ENCODE data around the gene ACE.

The ACE gene

DNA sequence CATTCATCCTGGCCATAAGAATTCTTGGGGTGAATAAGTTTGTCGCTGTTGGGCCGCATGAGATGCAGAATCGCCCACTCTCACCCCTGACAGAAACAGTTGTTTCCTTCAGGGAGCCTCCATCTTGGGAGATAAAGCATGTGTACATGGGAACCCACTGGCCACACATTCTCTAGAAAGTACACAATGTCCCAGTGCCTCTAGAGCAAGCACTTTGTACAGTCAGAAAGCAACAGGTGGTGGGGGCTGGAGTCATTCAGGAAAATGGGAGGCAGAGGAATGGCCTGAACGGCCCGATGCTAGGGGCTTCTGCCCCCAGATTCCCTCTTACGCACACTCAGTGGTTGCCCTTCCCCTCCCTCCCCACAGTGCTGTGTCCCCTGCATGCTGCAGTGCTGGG lies 16.1 kb downstream of the ACE start:
- DNase-seq: no peak

DNA sequence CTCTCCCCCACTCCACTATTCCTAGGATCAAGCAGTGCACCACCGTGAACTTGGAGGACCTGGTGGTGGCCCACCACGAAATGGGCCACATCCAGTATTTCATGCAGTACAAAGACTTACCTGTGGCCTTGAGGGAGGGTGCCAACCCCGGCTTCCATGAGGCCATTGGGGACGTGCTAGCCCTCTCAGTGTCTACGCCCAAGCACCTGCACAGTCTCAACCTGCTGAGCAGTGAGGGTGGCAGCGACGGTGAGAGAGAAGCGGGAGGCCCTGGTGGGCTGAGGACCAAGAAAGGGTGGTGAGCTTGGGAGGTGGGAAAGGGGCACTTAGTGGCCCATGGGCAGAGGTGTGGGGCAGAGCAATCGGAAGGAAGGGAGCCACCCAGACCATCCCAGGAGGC lies 16.6 kb downstream of the ACE start:
- DNase-seq: no peak

DNA sequence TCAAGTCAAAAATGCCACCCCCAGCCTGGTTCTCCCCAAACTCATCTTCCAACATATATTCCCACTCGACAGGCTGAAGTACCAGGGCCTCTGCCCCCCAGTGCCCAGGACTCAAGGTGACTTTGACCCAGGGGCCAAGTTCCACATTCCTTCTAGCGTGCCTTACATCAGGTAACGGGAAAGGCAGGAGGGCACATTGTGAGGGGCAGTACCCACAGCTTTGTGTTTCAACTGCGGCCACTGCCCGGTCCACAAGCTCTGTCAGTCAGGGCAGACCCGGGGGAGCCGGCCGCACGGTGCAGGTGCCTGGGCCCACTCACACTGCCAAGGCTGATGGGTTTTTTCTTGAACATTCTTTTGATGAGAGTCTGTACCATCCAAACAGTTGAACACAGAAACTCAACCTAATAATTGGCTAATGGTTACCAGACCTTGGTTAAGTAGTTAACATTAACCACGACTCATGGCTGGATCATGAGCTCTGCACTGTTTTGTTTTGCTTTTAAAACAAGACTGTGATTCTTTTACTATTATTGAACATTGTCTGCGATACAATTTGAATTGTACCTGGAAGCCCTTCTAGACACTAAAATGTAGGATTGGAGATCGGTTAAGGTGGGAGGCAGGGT lies 17.6 kb downstream of the ACE start:
- DNase-seq: no peak

DNA sequence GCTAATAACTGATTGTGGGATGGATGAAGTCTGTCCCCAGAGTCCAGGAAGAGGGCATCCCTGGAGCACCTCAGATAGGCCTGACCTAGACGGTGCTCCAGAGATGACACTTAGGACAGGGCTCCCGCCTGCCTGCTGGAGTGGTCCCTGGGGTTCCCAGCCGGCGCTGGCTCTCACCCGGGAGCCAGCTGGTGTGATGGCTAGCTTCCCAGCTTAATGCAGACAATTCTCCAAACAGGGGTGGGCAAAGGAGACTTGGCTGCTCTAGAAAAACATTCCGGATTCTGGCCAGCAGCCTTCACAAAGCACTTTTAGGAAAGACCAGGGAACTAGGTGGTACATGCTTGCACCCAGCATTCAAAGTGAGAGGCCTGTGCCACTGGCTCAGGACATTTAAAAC lies 18.6 kb downstream of the ACE start:
- no peak for DNase-seq

DNA sequence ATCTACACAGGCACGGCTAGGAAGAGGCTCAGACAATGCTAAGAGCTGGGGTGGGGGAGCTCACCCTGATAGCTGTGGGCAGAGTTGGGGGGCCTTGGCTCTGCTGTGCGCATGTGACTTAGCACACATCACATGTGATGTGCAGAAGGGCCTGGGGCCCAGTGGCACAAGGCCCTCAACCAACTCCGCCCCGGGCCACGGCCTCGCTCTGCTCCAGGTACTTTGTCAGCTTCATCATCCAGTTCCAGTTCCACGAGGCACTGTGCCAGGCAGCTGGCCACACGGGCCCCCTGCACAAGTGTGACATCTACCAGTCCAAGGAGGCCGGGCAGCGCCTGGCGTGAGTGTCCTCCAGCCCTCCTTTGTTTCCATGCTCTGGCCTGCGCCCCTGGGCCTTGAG lies 19.3 kb downstream of the ACE start:
- DNase-seq: no peak

DNA sequence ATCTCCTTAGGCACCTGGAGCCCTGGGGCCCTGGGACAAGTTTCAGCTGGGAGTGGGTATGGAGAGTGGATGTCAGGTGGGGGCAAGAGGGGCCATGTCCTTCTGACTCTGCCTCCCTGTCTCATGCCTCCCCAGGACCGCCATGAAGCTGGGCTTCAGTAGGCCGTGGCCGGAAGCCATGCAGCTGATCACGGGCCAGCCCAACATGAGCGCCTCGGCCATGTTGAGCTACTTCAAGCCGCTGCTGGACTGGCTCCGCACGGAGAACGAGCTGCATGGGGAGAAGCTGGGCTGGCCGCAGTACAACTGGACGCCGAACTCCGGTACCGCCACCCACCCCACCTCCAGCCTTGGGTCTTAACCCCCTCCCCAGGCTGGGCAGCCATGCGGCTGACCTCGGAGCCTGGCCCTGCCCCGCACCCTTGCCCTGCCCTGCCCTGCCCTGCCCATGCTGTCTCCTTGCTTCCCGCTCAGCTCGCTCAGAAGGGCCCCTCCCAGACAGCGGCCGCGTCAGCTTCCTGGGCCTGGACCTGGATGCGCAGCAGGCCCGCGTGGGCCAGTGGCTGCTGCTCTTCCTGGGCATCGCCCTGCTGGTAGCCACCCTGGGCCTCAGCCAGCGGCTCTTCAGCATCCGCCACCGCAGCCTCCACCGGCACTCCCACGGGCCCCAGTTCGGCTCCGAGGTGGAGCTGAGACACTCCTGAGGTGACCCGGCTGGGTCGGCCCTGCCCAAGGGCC lies 20.0 kb downstream of the ACE start:
- DNase-seq: no peak

DNA sequence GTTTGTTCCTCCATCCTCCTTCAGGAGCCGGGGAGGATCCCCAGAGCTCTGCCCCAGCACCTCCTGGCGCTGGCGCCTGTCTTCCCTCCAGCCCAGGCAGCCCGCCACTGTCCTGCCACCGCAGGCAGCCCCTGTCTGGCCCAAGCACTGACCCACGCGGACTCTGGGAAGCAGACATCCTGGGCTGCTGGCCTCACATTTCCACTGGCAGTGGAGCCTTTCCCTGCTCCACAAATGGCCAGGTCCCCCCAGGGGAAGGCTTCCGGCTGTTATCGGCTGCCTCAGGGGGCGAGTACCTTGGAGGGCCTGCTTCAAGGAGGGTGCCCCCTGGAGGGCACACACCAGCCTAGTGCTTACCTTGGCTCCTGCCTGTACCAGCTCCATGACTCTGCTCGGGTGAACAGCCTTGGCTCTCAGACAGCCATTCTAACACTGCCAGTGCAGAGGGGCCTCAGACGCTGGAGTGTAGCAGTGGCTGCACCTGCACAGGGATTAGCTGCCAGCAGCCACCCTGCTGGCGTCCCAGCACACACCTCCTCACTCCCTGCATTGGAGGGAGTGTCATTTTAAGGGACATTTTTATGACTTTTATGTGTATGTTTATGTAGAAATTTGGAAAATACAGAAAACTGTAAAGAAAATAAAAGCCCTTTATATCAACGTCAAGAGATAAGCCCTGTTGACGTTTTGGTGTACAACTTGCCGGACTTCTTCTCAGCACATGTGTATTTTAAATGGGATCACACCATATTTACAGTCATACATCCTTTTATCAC lies 21.0 kb downstream of the ACE start:
- DNase-seq: no peak

DNA sequence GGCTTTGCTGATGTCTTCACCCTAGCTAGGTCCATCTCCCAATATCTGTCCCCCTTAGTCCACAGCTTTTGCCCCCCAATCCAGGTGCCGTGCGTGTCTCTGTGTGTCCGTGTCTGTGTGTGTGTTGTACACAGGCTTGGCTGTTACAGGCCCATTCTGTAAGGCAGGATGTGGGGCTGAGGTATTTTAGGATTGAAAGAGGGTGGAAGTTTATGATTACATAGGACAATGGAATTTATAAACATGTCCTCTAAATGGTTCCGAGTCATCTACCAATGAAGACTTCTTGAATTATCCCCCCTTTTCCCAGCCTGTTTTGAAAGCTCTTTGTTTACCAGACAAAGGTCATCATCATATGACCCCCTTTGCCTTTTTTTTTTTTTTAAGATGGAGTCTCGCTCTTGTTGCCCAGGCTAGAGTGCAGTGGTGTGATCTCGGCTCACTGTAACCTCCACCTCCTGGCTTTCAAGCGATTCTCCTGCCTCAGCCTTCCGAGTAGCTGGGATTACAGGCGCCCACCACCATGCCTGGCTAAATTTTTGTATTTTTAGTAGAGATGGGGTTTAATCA lies 21.9 kb downstream of the ACE start:
- DNase-seq: no peak

DNA sequence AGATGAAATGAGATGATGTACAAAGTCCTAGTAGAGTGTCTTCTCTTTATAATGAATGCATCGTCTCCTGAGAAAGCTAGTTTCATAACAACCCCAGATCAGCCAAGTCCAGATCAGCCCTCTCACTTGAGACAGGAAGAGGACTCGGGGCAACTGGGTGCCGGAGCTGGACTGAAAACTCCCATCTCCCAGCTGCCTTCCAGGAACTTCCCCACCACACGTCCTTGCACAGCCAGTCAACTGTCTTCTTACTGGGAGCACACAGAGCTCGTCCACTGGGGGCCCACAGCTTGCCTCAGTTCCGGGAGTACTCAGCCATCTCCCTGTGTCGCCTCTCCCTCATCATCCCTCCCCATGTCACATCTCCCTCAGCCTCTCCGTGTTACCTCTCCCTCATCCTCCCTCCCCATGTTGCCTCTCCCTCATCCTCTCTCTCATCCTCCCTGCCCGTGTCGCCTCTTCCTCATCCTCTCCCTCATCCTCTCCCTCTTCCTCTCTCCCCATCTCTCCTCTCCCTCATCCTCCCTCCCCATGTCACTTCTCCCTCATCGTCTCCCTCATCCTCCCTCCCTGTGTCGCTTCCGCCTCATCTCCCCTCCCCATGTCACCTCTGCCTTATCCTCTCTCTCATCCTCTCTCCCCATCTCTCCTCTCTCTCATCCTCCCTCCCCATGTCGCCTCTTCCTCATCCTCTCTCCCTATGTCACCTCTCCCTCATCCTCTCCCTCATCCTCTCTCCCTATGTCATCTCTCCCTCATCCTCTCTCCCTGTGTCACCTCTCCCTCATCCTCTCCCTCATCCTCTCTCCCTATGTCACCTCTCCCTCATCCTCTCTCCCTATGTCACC lies 23.9 kb downstream of the ACE start:
- no peak for DNase-seq

DNA sequence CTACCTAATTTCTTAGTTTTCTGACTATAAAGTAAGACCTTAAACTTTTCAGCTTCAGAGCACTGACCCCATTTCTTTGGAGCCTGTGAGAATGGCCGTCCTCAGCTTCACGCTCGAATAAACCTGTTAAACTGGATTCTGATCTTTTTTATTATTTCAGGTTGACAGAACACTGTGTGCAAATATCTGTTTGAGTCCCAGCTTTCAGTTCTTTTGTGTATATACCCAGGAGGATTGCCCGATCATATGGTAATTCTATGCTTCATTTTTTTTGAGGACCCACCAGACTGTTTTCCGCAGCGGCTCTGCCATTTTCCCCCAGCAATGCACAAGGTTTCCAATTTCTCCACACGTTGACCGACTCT lies 26.5 kb downstream of the ACE start:
- DNase-seq: no peak

DNA sequence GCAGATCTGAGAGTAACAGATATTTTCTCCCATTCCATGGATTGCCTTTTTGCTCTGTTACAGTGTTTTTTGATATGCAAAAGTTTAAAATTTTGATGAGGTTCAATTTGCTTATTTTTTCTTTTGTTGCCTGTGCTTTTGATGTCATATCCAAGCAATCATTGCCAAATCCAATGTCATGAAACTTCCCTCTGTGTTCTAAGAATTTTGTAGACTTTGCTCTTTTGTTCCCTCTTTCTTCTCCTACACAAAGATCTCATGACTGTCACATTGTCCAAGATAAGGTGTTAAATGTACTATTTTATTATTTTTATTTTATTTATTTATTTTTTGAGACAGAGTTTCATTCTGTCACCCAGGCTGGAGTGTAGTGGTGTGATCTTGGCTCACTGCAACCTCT lies 27.4 kb downstream of the ACE start:
- DNase-seq: no peak

DNA sequence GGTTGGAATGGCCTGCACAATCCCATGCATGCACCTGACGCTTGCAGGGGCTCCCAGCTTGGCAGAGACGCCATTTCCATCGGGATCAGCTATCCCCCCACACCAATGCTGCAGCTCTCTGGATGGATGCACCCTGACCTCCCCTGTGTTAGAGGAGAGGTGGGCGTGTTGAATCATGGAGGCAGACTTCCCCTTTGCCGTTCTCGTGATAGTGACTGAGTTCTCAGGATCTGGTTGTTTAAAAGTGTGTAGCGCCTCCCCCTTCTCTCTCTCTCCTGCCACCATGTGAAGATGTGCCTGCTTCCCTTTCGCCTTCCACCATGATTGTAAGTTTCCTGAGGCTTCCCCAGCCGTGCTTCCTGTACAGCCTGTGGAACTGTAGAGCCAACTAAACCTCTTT lies 28.5 kb downstream of the ACE start:
- DNase-seq: no peak

DNA sequence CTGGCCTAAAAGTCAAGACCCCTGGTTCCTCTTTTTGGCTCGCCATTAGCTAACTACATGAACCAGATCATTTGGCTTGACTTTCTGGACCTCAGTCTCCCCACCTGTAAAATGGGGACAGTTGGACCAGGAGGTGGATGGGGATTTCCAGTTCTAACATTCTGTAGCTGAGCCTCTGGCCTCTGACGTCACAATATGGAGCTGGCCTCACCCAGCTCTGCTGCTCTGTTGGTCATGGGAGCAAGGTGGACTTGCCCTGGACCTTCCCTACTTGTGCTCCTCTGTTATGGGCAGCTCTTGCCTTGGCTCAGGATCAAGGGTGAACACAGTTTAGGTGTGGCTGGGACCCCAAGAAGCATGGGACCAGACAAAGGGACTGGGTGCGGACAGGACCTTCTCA lies 29.8 kb downstream of the ACE start:
- no peak for DNase-seq

DNA sequence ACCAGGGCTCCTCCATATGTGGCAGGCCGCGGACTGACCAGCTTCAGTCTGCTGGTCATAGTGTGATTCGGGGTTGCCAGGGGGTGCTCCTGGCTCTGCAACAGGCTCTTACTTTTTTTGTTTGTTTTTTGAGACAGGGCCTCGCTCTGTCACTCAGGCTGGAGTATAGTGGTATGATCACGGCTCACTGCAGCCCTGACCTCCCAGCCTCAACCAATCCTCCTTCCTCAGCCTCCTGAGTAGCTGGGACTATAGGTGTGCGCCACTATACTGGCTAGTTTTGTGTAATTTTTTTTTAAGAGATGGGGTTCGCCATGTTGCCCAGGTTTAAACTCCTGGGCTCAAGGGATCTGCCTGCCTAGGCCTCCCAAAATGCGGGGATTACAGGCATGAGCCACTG lies 34.5 kb downstream of the ACE start:
- no peak for DNase-seq

DNA sequence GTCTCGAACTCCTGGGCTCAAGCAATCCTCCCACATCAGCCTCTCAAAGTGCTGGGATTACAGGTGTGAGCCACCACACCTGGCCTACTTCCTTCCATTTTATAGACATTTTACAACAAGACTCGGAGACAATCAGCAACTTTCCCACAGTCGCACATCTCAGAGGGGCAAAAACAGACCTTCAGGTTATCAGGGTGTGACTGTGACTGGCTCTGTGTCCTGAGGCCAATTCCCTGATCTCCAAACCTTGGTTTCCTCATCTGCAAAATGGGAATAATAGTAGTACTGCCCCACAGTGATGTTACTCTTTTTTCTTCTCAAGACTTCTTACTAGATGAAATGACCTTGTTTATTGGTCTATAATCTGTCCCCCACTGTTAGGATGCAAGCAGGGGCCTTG lies 35.5 kb downstream of the ACE start:
- DNase-seq: no peak

DNA sequence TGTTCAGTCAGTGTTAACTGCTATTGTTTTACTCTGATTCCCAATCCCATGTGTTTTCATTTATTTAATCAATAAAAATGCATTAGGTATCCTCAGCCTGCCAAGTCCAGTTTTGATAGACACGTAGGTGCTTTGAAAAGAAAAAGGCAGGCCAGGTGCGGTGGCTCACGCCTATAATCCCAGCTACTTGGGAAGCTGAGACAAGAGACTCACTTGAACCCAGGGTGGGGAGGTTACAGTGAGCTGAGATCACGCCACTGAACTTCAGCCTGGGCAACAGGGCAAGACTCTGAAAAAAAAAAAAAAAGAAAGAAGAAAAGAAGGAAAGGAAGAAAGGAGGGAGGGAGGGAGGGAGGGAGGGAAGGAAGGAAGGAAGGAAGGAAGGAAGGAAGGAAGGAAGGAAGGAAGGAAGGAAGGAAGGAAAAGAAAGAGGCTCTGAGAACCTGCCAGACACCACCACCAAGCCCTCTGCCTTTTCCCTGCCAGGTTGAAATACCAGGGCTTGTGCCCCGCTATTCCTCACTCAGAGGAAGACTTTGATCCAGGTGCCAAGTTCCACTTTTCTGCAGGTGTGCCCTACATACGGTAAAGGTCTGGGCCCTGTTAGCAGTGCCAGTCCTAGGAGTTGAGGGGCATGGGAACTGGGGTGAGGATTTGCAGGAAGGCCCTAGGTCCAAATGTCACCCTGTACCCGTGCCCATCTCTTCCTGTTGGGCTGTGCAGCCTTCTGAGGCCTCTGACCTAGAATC lies 36.2 kb downstream of the ACE start:
- no peak for DNase-seq

DNA sequence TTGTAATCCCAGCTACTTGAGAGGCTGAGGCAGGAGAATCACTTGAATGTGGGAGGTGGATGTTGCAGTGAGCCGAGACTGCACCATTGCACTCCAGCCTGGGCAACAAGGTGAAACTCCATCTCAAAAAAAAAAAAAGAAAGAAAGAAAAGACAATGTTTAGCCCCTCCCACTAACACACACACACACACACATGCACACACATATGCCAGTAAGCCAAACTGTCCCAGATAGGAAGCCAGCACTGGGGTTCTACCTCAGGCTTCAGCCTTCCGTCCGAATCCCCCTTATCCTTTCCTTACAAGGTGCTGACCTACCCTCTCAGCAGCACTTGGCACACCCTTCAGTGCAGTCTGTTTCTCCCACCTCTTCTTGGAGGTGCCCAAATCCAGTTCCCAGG lies 37.6 kb downstream of the ACE start:
- no peak for DNase-seq

DNA sequence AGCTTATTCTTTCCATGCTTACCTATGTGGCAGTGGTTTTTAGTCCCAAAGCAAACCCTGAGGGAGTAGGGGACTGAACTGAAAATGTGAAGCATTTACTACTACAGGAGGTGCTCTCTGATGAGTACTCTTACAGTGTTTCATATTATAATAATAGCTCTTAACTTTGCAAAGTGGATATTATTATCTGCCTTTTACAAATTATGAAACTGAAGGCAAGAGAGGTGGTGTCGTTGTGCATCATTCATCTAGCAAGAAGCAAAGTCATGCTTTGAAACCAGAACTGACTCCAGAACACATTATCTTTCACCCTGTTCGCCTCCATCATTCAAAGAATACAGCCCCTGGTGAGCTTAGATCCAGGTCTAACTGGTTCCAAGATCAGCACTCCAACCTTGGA lies 38.1 kb downstream of the ACE start:
- no peak for DNase-seq

DNA sequence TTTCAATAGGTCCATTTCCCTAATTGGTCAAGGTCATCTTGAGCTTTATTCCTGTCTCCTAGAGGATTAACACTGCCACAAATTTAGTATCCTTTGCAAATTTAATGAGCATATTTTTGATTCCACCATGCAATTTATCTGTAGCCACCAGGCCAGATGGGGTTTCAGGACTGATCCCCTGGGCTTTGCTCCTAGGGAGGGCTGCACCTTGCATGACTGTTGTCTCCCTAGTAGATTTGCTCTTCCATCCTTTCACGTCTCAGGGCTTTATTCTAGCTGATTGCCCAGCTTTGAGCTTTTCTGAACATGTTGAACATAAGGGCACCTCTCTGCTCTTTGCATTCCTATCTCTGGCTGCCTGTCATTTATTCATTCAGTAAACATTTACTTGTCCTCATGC lies 38.6 kb downstream of the ACE start:
- no peak for DNase-seq

DNA sequence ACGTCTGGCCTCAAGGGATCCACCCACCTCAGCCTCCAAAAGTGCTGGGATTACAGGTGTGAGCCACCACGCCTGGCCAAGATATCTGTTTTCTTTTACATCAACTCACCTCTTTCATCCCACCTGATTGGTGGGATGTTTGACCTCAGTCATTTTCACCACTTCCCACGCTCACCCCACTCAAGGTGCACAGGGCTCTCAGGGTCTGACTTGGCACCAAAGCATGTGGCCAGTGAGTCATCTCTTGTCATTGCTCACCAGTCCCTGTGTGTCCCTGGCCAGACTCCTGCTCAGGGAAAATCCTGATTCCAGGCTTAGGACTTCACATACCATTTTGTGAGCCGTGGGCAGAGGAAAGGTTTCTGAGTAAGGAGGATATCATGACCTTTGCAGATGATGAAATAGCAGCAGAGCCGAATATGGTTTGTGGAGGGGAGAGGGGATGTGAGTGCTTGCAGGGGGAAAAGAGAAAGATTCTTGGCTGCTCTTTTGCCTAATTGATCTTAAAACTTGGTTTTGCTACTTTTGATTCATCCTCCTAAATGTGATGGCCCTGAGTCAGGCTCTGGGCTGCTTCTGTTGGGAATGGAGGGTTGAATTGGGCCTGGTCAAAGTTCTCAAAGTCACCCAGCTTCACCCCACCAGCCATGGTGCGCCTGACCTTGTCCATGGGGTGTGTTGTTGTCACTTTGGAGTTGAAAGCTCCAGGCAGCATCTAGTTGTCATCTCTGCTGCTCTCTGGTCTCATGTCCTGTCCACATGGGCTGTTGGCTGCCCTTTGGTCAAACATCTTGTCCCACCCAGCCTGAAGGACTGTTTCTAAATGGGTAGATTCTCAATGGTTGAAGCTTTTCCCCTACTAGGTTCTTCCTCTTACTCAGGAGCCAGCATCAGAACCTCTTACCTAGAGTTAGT lies 40.3 kb downstream of the ACE start:
- DNase-seq: no peak
